HG02610 (cell line): ENCODE data around the gene CNPY2.
"Not testable (repeated sequence)": the region's sequence is repeated elsewhere in the genome, so short reads cannot be mapped to it uniquely, and the experiment has no call there.

Source experiments
- ATAC-seq: cut with Tn5 transposase; IDR thresholded peaks from one replicate; pipeline ENCODE4 v1.9.1; 2021; ENCODE audit warnings: mild to moderate bottlenecking, moderate library complexity; ENCODE audit not compliant: unreplicated experiment

CNPY2 gene

GRCh38 chr12:56299308-56299852 lies 16.4 kb downstream of the CNPY2 start:
- no peak for ATAC-seq

DNA sequence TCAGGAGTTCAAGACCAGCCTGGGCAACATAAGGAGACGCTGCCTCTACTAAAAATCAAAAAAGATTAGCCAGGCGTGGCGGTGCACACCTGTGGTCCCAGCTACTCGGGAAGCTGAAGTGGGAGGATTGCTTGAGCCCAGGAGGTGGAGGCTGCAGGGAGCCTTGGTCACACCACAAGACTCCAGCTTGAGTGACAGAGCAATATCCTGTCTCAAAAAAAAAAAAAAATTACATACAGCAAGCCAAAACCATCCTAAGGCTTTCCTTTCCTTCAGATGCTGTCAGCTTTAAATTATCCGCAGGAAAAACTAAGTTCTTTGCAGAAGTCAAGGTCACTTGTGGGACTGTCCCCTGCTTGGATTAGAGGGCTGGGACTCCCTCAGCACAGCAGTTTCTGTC lies 17.0 kb downstream of the CNPY2 start:
- no peak for ATAC-seq

DNA sequence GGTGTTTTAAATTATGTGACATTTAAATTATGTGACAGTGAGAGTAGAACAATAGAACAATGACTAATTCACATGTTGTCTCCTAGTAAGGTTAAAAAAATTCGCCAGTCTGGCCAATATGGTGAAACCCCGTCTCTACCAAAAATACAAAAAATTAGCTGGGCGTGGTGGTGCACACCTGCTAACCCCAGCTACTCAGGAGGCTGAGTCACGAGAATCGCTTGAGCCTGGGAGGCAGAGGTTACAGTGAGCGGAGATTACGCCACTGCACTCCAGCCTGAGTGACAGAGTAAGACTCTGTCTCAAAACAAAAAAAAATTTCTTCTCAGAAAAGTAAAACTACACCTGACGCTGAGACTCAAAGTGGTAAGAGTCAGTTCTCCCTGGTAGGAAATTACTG lies 18.4 kb downstream of the CNPY2 start:
- no peak for ATAC-seq

DNA sequence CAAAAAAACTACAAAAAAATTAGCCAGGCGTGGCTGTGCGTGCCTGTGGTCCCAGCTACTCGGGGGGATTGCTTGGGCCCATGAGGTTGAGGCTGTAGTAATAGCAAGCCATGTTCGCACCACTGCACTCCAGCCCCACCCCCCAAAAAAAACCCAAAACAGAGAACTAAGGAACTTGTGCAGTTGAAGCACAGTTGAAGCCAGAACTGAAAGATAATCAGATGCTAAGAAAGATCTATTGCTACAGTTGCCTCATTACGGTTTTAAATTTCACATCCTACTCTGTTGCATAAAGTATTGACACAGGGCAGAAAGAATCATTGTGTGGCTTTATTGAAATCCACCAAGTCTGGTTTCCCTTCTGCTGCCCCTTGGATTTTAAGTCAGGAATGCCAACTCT lies 19.5 kb downstream of the CNPY2 start:
- ATAC-seq, result no peak

- ATAC-seq, result no peak
These were observed 22.0 kb downstream of the CNPY2 start for GRCh38 chr12:56293795-56294194.

DNA sequence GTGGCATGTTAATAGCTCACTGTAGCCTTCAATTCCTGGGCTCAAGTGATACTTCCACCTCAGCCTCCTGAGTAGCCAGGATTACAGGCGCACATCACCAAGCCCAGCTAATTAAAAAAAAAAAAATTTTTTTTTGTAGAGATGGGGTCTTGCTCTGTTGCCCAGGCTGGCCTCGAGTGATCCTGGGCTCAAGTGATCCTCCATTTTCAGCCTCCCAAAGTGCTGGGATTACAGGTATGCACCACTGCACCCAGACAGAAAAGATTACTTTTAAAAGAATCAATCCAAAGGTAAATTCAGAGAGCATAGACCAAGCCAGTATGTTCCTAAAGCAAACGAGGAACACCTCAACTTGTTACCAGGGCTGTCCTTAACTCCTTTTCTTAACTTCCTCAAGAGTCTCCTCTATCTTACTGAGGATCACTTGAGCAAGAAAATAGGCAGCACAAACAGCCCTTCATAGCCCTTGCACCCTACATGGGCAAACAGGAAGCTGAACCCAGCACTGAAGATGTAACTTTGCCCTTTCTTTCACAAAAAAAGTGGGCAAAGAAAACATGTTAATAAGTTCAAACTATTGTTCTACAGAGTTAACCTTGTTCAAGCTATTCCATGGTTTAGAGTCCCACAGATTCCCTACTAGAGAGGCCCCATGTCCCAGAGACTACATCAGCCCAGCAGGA lies 26.9 kb downstream of the CNPY2 start:
- no peak for ATAC-seq

DNA sequence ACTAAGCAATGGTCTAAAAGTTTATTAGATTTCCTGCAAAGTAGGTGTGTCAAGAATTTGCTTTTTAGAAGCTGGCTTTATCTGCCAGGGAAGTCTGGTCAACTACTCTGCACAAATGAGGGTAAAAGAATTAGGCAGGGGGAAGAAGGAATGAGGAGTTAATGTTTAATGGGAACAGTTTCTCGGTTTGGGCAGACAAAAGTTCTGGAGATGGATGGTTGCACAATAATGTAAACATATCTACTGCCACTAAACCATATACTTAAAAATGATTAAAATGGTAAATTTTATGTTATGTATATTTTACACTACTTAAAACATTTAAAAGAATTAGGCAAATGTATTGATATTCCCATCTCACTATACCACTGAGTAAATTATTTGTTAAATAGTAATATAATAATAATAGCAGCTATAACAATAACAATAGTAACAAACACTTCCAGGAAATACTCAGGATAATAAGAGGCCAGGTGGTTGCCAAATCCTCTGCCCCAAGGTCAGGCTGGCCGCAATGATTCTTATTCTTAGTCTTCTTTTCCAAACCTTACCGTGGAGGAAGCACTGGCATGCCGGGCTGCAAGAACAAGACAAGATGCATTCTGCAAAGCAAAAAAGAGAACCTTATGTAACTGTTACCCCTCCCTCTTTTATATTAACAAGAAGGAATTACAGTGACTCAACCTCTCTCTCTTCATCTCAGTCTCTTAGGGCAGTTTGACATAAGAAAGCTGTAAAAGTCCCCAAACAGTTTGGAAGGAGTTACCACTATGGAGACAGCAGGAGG lies 29.6 kb downstream of the CNPY2 start:
- no peak for ATAC-seq

DNA sequence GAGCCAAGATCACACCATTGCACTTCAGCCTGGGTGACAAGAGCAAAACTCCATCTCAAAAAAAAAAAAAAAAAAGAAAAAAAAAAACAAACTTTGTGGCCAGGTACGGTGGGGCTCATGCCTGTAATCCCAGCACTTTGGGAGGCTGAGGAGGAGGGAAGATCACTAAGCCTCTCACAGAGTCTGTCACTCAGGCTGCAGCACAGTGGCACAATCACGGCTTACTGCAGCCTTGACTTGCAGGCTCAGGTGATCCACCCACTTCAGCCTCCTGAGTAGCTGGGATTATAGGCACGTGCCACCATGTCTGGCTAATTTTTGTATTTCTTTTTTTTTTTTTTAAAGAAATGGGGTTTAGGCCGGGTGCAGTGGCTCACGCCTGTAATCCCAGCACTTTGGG lies 31.5 kb downstream of the CNPY2 start:
- ATAC-seq, result not testable (repeated sequence)

DNA sequence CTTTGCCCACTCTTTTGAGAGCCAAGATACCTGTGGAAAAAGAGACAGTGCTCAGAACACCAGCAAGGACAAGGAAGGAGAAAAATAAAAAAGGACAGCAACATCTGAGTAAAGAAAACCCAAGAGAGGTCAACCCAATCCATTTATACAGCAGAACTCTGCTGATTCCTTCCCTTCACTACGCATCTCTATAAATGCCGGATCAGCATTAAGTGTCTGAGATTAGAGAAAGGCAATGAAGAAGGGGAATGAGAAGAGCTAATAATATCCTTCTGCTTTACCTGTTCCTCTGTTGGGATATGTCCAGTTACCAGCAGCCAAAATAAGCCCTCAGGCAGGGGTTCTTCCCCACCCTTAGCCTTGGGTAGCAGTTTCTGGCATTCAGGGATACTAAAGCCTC lies 33.2 kb downstream of the CNPY2 start:
- no peak for ATAC-seq

GRCh38 chr12:56282030-56282429 lies 33.8 kb downstream of the CNPY2 start:
- no peak for ATAC-seq

DNA sequence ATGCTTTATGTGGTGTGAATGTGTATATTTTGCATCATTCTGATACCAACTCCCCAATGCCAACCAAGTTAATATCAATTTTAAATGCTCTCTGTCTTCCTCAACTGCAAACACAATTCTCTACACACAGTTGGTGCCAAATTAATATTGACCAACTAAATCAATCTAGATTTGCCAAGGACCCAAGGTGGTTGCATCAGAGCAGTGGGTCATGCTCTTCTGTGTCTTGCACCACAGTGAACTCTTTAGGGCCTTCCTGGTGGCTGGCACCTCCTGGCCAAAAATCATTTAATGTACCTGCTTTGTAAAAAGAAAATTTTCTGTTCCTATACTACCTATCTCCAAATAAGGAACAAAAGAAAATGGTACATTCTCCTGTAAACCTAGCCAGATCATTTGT lies 34.9 kb downstream of the CNPY2 start:
- ATAC-seq, result no peak

GRCh38 chr12:56278905-56279304 lies 36.9 kb downstream of the CNPY2 start:
- no peak for ATAC-seq

DNA sequence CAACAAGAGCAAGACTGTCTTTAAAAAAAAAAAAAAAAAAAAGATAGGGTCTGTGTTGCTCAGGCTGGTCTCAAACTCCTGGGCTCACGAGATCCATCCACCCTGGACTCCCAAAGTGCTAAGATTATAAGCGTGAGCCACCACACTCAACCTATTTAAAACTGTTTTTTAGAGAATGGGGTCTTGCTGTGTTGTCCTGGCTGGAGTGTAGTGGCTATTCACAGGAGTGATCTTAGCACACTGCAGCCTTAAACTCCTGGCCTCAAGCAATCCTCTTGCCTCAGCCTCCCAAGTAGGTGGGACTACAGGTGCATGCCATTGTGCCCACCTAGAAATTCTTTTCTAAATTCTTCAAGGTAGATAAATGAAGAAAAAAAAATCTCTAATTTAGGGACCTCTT lies 41.5 kb downstream of the CNPY2 start:
- no peak for ATAC-seq

DNA sequence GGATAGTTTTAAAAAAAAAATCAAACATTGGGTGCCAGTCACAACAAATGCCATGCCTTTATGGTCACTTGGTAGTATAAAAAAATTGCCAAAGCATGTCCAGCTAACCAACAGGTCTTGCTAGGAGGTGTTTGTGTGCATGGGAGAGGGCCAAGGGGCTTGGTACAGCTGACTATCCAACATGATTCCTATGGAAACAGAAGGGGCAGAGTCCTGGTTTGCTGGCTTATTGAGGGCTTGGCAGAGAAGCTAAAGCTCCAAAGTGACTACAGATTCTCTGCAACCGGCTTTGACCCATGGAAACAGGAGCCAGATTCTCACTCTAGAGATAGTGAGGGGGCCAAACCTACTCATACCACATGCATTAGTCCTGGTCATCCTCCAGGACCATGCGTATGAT lies 43.3 kb downstream of the CNPY2 start:
- not testable (repeated sequence) for ATAC-seq

DNA sequence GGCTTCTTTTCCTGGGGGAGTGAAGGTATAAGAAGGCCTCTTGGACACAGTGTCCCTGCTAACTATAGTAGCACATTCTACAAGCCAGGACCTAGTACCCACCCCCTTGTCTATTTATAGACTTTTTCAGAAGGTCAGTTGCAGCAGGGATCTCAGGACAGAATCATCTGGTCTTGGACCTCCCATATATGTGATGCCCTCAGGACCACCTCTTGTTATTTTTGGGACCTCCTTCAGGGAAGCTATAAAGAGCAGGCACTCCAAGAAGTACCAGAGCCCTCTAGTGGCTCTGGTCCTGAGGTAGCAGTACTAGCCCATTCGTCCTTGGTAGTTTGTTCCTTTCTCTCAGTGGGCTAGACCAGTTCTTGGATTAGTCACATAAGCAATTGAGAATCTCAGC lies 44.8 kb downstream of the CNPY2 start:
- no peak for ATAC-seq

DNA sequence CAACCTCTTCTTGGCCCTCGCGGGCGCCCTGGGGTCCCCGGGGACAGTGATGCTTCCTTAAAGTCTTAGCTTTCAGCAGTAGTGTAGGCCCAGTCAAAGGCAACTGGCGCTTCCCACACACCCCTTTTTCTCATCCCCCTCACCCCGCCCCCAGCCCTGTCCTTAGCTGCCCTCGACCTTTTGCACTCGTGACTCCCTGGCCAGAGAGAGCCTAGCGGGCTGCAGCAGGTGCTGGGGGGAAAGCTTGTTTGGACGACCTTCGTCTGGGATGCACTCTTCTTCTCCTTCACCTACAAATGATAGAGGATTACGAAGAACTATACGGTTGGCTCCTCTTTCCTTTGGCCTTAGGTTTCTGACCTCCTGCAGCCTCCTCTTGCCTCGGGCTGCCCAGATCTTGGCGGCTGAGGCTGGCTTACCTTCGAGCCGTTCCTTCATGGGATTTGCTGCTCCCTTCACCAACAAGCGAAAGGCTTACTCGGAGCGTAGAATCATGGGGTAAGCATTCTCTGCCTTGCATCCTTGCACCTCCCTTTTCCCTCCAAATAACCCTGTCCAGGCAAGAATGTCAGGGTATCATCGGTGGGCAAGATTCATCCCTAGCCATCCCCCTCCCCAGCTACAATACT lies 48.2 kb downstream of the CNPY2 start:
- no peak for ATAC-seq

DNA sequence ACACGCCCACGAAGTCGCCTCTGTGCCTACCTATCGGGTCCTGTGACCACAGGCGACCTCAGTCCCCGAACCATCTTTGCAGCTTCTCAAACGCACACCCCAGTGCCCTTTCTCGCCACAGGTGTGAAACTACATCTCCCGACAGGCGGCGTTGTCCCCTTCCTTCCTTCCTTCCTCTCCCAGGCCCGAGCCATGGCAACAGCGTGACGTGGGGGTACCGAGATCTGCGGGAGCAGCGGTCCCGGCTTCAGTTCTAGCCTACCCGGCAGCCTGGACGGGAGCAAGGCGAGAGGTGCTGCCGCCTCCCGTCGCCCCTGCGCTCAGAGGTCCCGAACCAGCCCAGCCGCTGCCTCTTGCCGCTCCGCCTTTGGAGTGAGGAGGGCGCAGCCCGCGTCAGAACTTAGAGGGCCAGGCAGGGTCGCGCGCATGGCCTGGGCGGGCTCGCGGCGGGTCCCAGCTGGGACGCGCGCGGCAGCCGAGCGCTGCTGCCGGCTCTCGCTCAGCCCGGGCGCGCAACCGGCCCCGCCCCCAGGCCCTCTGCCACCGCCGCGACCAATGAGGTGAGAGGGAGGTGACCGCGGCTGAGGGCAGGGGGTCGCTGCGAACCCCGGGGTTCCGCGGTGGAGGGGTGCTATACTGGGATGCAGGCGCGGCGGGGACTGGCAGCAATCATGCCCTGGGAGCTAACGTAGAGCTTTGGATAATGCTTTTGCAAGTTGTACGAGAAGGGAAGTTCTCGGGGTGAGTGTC lies 48.9 kb downstream of the CNPY2 start, which contains the start of gene COQ10A:
TSS of gene COQ10A (plus strand) at position 250 of the 750 bp plus-strand sequence. CDS start at position 427, 177 bp downstream.
- ATAC-seq, result peak; percentile 91

GRCh38 chr12:56266068-56266692 lies 49.6 kb downstream of the CNPY2 start:
- ATAC-seq, result not testable (repeated sequence)

GRCh38 chr12:56262955-56263354 lies 52.8 kb downstream of the CNPY2 start:
- not testable (repeated sequence) for ATAC-seq

GRCh38 chr12:56261503-56262232 lies 54.1 kb downstream of the CNPY2 start:
- no peak for ATAC-seq
